Astrocyte (in vitro differentiated cells and primary cell): Measurements from ENCODE around the gene ZNF749.

ENCODE experiments used
- CTCF ChIP-seq: IDR thresholded peaks from 2 replicates; pipeline ENCODE4 v1.5.1; 2011; ENCODE audit warnings: low read depth, mild to moderate bottlenecking, inconsistent platforms, low read length, moderate library complexity; ENCODE audit not compliant: insufficient read depth
- EZH2 ChIP-seq: IDR thresholded peaks from 2 replicates; pipeline ENCODE4 v1.6.1; 2012; ENCODE audit warnings: mild to moderate bottlenecking, low read length, inconsistent platforms; ENCODE audit not compliant: insufficient read depth

- TF ChIP-seq CTCF, result no peak
- TF ChIP-seq EZH2, result no peak
These were observed 17.2 kb downstream of the ZNF749 start for GRCh38 chr19:57452307-57452706.
